ENCODE results near the gene UBASH3A. TPM values are rescaled to one million over a fixed set of nuclear protein-coding genes. Genes with fewer than 3 reads are reported as not detected.

UBASH3A gene
- total RNA-seq, 3 donors from 2014 or later (not counting 1 experiment from before 2014, with no cell fraction given), result 0.66 to 5.0 (median 2.0) TPM

GRCh38 chr21:42433946-42434551 is 30.3 kb downstream of the UBASH3A start:
- peaks cover 9% of the 10 kb centered on the region for H3K36me3 Mint-ChIP-seq
- Histone ChIP-seq H3K4me3 (ENCODE audit: low read length) (no peak overlapping the region), H3K4me1 (ENCODE audit: control insufficient read depth, insufficient read depth, low read length) (peaks cover 3% of the 10 kb centered on the region), H3K9me3 (ENCODE audit: control insufficient read depth, insufficient read depth, low read length) (peaks cover 8% of the 10 kb centered on the region), H3K27ac (ENCODE audit: low read length) (no peak overlapping the region), H3K27me3 (ENCODE audit: control insufficient read depth, insufficient read depth, low read length) (peaks cover 28% of the 10 kb centered on the region), H3K36me3 (ENCODE audit: control insufficient read depth, insufficient read depth, low read length) (peaks cover 2% of the 10 kb centered on the region)
- H3K4me1 Mint-ChIP-seq, result peaks cover 2 to 16% of the 10 kb centered on the region in 2 donors
- ATAC-seq (no peak), DNase-seq (no peak)
- 80% methylated on average over 9 of the region's 10 CpGs for WGBS (ENCODE audit: insufficient coverage)
- intact Hi-C loops (cut with micrococcal nuclease), result no loop called here
- H3K9me3 Mint-ChIP-seq, result peaks cover 5 to 7% of the 10 kb centered on the region in 2 donors
- no peak overlapping the region for H3K4me3 Mint-ChIP-seq
- peaks cover 63 to 94% of the 10 kb centered on the region in 2 donors for H3K27me3 Mint-ChIP-seq (ENCODE audit: low read depth in 2 of 2)
- no peak overlapping the region for H3K27ac Mint-ChIP-seq
- no peak for TF ChIP-seq CTCF (IDR thresholded peaks at IDR 0.05)

- 87% methylated on average over 3 of the region's 3 CpGs for WGBS (ENCODE audit: insufficient coverage)
- peaks cover 7 to 25% of the 10 kb centered on the region in 2 donors for H3K4me1 Mint-ChIP-seq
Observed at GRCh38 chr21:42434884-42435283, 31.2 kb downstream of the UBASH3A start.

GRCh38 chr21:42435401-42435800 is 31.7 kb downstream of the UBASH3A start:
- H3K4me1 ChIP-seq (ENCODE audit: control insufficient read depth, insufficient read depth, low read length), result peaks cover 14% of the 10 kb centered on the region
- intact Hi-C loops (cut with micrococcal nuclease), result no loop called here
- ATAC-seq (no peak), DNase-seq (no peak)
- Mint-ChIP-seq H3K4me1 (peaks cover 7 to 28% of the 10 kb centered on the region in 2 donors), H3K4me3 (no peak overlapping the region), H3K27ac (no peak overlapping the region), H3K9me3 (peaks cover 5 to 7% of the 10 kb centered on the region in 2 donors), H3K27me3 (ENCODE audit: low read depth in 2 of 2) (peaks cover 67 to 87% of the 10 kb centered on the region in 2 donors), H3K36me3 (peaks cover 9% of the 10 kb centered on the region)
- H3K36me3 ChIP-seq (ENCODE audit: control insufficient read depth, insufficient read depth, low read length), result peaks cover 2% of the 10 kb centered on the region
- no peak overlapping the region for H3K4me3 ChIP-seq (ENCODE audit: low read length)
- peaks cover 23% of the 10 kb centered on the region for H3K27me3 ChIP-seq (ENCODE audit: control insufficient read depth, insufficient read depth, low read length)
- 69% methylated on average over 4 of the region's 4 CpGs for WGBS (ENCODE audit: insufficient coverage)
- H3K27ac ChIP-seq (ENCODE audit: low read length), result no peak overlapping the region
- H3K9me3 ChIP-seq (ENCODE audit: control insufficient read depth, insufficient read depth, low read length), result peaks cover 8% of the 10 kb centered on the region
- no peak for TF ChIP-seq CTCF (IDR thresholded peaks at IDR 0.05)

More at GRCh38 chr21:42434884-42435283, 31.2 kb downstream of the UBASH3A start:
- Mint-ChIP-seq H3K27me3 (ENCODE audit: low read depth in 2 of 2) (peaks cover 65 to 90% of the 10 kb centered on the region in 2 donors), H3K36me3 (peaks cover 9% of the 10 kb centered on the region), H3K27ac (no peak overlapping the region), H3K4me3 (no peak overlapping the region), H3K9me3 (peaks cover 5 to 7% of the 10 kb centered on the region in 2 donors)
- ATAC-seq, result no peak
- no peak for TF ChIP-seq CTCF (IDR thresholded peaks at IDR 0.05)
- no peak for DNase-seq
- Histone ChIP-seq H3K4me3 (ENCODE audit: low read length) (no peak overlapping the region), H3K4me1 (ENCODE audit: control insufficient read depth, insufficient read depth, low read length) (peaks cover 11% of the 10 kb centered on the region), H3K9me3 (ENCODE audit: control insufficient read depth, insufficient read depth, low read length) (peaks cover 8% of the 10 kb centered on the region), H3K27me3 (ENCODE audit: control insufficient read depth, insufficient read depth, low read length) (peaks cover 27% of the 10 kb centered on the region), H3K27ac (ENCODE audit: low read length) (no peak overlapping the region), H3K36me3 (ENCODE audit: control insufficient read depth, insufficient read depth, low read length) (peaks cover 2% of the 10 kb centered on the region)
- intact Hi-C loops (cut with micrococcal nuclease), result no loop called here

GRCh38 chr21:42435833-42436232 is 32.1 kb downstream of the UBASH3A start:
- peaks cover 5 to 7% of the 10 kb centered on the region in 2 donors for H3K9me3 Mint-ChIP-seq
- Histone ChIP-seq H3K27me3 (ENCODE audit: control insufficient read depth, insufficient read depth, low read length) (peaks cover 21% of the 10 kb centered on the region), H3K4me3 (ENCODE audit: low read length) (no peak overlapping the region), H3K27ac (ENCODE audit: low read length) (no peak overlapping the region), H3K9me3 (ENCODE audit: control insufficient read depth, insufficient read depth, low read length) (peaks cover 8% of the 10 kb centered on the region), H3K36me3 (ENCODE audit: control insufficient read depth, insufficient read depth, low read length) (peaks cover 2% of the 10 kb centered on the region), H3K4me1 (ENCODE audit: control insufficient read depth, insufficient read depth, low read length) (peaks cover 14% of the 10 kb centered on the region)
- intact Hi-C loops (cut with micrococcal nuclease), result no loop called here
- no peak overlapping the region for H3K4me3 Mint-ChIP-seq
- H3K27me3 Mint-ChIP-seq (ENCODE audit: low read depth in 2 of 2), result peaks cover 70 to 89% of the 10 kb centered on the region in 2 donors
- no peak overlapping the region for H3K27ac Mint-ChIP-seq
- TF ChIP-seq CTCF (IDR thresholded peaks at IDR 0.05), result no peak
- DNase-seq, result no peak
- peaks cover 7 to 28% of the 10 kb centered on the region in 2 donors for H3K4me1 Mint-ChIP-seq
- ATAC-seq, result no peak
- peaks cover 9% of the 10 kb centered on the region for H3K36me3 Mint-ChIP-seq
